Glutamatergic neuron (in vitro differentiated cells): ENCODE data around the gene ATP6V1B1. TPM values are rescaled to one million over a fixed set of nuclear protein-coding genes. Genes with fewer than 3 reads are reported as not detected.

Experiments used
- DNase-seq: peaks from one replicate; pipeline ENCODE4 v3.0.0; 2022
- H3K27ac Mint-ChIP-seq: one replicate; pipeline ENCODE4 v1.8.0; 2020; ENCODE audit warnings: mild to moderate bottlenecking, mixed read lengths, inconsistent platforms; ENCODE audit not compliant: unreplicated experiment
- H3K27me3 Mint-ChIP-seq: one replicate; pipeline ENCODE4 v1.8.0; 2020; ENCODE audit warnings: mild to moderate bottlenecking, moderate library complexity, mixed read lengths, inconsistent platforms; ENCODE audit not compliant: unreplicated experiment
- H3K36me3 Mint-ChIP-seq: one replicate; pipeline ENCODE4 v1.8.0; 2020; ENCODE audit warnings: mild to moderate bottlenecking, mixed read lengths, inconsistent platforms; ENCODE audit not compliant: unreplicated experiment
- H3K4me1 Mint-ChIP-seq: one replicate; pipeline ENCODE4 v1.8.0; 2020; ENCODE audit warnings: mild to moderate bottlenecking, low read depth, mixed read lengths, inconsistent platforms; ENCODE audit not compliant: unreplicated experiment
- H3K4me3 Mint-ChIP-seq: one replicate; pipeline ENCODE4 v1.8.0; 2020; ENCODE audit warnings: mild to moderate bottlenecking, mixed read lengths, inconsistent platforms; ENCODE audit not compliant: unreplicated experiment
- H3K9me3 Mint-ChIP-seq: one replicate; pipeline ENCODE4 v1.8.0; 2020; ENCODE audit warnings: mild to moderate bottlenecking, moderate library complexity, mixed read lengths, inconsistent platforms; ENCODE audit not compliant: unreplicated experiment
- total RNA-seq: library from RNA; stranded (reverse); fragmentation: NEBNext Ultra II Directional; extraction: Animal tissue kit (Norgen Biotek cat#: 25700); gene quantifications from one replicate; pipeline ENCODE4 v1.2.1, GENCODE V29; 2021; ENCODE audit not compliant: unreplicated experiment
- TF ChIP-seq, protein P1 (sequence below): fragments of 200-600 bp; sonication (generic); IDR thresholded peaks from one replicate; pipeline ENCODE4 v1.5.0; 2021; ENCODE audit not compliant: partially characterized antibody, unreplicated experiment

Gene ATP6V1B1
- total RNA-seq, 1 donor from 2014 or later, result not detected

DNA sequence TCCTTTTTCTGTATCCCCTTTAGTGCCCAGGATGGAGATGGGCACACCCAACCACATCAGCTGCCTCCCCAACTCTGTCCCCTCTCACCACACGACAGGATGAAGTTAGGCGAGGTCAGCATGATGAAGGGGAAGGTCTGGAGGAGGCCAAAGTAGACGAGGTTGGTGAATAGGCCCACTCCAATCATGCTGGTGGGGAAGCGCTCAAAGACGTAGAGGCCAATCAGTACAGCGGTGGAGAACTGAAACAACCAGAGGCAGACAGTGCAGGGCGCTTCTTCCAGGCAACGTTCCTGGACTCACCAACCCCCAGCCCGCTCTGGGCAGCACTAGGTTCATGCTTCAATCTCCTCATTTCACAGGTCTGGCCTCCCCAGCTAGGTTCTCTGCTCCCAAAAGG is 56.0 kb downstream of the ATP6V1B1 start:
- TF ChIP-seq, protein P1, sequence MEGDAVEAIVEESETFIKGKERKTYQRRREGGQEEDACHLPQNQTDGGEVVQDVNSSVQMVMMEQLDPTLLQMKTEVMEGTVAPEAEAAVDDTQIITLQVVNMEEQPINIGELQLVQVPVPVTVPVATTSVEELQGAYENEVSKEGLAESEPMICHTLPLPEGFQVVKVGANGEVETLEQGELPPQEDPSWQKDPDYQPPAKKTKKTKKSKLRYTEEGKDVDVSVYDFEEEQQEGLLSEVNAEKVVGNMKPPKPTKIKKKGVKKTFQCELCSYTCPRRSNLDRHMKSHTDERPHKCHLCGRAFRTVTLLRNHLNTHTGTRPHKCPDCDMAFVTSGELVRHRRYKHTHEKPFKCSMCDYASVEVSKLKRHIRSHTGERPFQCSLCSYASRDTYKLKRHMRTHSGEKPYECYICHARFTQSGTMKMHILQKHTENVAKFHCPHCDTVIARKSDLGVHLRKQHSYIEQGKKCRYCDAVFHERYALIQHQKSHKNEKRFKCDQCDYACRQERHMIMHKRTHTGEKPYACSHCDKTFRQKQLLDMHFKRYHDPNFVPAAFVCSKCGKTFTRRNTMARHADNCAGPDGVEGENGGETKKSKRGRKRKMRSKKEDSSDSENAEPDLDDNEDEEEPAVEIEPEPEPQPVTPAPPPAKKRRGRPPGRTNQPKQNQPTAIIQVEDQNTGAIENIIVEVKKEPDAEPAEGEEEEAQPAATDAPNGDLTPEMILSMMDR, result no peak
- peaks cover 4% of the 10 kb centered on the region for H3K9me3 Mint-ChIP-seq
- H3K27me3 Mint-ChIP-seq, result peaks cover 10% of the 10 kb centered on the region
- no peak for DNase-seq
- no peak overlapping the region for H3K27ac Mint-ChIP-seq
- H3K4me3 Mint-ChIP-seq, result no peak overlapping the region
- peaks cover 5% of the 10 kb centered on the region for H3K36me3 Mint-ChIP-seq
- peaks cover 17% of the 10 kb centered on the region for H3K4me1 Mint-ChIP-seq

DNA sequence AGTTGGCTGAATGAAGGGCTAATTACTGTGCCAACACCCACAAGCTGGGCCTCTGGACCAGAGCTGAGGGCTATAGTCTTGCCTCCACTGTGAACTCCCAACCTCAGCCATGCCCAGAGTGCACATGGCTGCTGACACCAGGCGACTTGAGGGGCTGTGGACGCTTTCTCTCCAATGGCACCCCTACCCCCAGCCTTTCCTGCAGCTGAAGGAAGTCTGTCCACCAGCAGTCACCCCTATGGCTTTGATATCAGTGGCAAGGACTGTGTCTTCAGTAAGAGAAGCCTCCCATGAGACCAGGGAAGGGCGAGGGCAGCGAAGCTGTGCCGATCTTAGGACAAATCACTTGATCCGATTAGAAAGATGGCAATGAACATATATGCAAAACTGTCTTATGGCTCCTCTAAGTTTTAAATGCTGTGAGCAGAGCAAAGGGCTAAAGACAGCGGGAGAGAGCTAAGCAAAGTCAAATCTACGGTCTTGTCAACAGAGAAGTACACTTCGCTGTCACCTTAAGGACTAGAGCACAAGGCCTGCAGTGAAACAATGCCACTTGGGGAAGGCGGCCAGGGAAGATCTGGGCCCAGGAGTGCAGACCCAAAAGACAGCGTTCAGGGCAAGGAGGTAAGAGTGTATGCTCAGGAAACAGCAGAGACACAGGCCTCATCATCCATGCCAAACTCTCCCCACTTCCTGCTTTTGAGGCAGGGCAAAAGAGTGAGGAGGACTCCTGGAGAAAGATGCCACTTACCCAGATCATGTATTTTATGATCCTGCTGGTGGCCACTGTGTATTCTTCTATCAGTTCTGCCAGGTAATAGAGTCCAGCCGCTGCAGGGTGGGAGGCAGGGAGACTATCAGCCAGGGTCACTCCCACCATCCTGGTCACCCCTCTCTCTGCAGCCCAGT is 57.5 kb downstream of the ATP6V1B1 start:
- Mint-ChIP-seq H3K4me3 (peak overlapping the region; percentile 97), H3K4me1 (peaks cover 14% of the 10 kb centered on the region), H3K27me3 (peaks cover 10% of the 10 kb centered on the region), H3K27ac (no peak overlapping the region), H3K9me3 (peaks cover 4% of the 10 kb centered on the region), H3K36me3 (peaks cover 5% of the 10 kb centered on the region)
- TF ChIP-seq, protein P1, result no peak
- no peak for DNase-seq

DNA sequence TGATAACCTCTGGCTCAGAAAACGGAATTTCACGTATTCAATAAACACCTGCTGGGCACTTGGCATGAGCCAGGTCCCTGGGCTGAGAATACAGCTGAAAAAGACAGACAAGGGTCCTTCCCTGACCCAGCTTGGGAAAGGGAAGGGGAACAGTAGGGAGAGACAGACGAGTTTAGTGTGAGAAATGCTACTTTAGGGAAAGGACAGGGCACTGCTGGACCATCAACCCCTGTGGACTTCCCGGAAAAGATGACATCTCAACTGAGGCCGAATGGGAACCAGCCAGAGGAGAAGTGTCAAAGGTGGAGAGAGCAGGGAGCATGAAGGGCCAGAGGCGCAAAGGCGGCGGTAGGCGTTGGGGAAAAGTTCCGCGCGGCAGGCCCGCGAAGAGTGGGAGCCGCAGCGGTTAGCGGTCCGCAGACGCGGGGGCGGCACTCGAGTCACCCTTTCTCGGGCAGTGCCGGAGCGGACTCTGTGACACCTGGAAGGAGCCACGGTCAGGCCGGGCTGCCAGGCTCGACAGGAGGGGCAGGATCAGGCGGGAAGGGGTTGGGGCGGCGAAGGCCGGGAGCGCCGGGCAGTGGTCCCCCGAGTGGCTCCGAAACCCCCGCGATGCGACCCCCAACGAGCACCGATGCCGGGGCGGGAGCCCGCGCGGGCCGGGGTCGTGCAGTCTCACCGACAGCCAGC is 58.5 kb downstream of the ATP6V1B1 start:
- peak; percentile 30 for DNase-seq
- Mint-ChIP-seq H3K27ac (peak overlapping the region; percentile 87), H3K4me1 (peaks cover 11% of the 10 kb centered on the region), H3K9me3 (peaks cover 4% of the 10 kb centered on the region), H3K36me3 (no peaks in the 10 kb centered on the region), H3K27me3 (peaks cover 10% of the 10 kb centered on the region), H3K4me3 (peak overlapping the region; percentile 97)
- TF ChIP-seq, protein P1, result no peak

DNA sequence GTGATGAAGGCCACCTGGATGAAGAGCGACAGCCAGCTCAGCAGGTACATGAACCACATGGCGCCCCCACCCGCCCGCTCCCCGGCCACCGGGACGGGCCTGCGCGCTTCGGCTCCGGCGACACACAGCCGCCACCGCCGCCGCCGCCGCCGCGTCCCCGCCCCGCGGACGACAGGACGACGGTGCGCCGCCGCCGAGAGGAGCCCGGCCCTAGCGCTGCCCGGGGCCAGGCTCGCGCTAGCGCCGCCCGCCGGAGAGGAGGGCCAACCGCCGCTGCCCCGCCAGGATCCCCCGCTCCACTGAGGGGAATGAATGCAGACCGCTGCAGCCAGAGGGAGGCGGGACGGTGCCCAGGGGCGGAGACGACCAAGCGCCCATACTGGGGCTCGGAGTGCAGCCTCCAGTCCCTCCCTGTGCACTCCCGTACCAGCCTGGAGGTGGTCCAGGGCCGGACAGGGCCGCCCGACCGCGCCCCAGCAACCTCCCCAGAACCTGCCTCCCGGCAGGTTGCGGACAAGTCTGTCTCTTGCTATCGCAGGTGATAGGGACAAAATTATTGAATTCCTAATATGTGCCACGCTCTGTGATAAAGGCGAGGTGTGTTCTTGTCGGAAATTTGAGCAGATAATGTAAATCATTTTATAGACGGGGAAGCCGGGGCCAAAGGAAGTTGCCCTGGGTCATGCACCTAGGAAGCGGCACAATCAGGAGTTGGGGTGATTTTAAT is 59.2 kb downstream of the ATP6V1B1 start, which contains the start of gene TEX261:
Gene TEX261, minus strand, starts transcription at position 175 of the 727 bp plus-strand sequence. Its CDS starts 116 bp downstream, at position 59.
- Mint-ChIP-seq H3K4me1 (peaks cover 11% of the 10 kb centered on the region), H3K27me3 (peaks cover 10% of the 10 kb centered on the region), H3K4me3 (peak within 1 kb of the TSS; percentile 97), H3K9me3 (peaks cover 6% of the 10 kb centered on the region), H3K36me3 (no peaks in the 10 kb centered on the region), H3K27ac (peak within 1 kb of the TSS; percentile 87)
- TF ChIP-seq, protein P1, result peak; percentile 25
- DNase-seq, result peak; percentile 96
